Posterior vena cava (tissue), 2 donors: ENCODE results near the gene ZNF638. TPM values are rescaled to one million over a fixed set of nuclear protein-coding genes. Genes with fewer than 3 reads are reported as not detected.
A peak's percentile ranks its signal among the peaks of the same experiment; 100 is the strongest.
"Not testable (repeated sequence)": the region's sequence is repeated elsewhere in the genome, so short reads cannot be mapped to it uniquely, and the experiment has no call there.

Experiments
- DNase-seq: peaks from one replicate; pipeline ENCODE4 v3.0.0-alpha.2; 2020; ENCODE audit warnings: low spot score
- intact Hi-C, 2 donors: fragments of 100-400 bp; cut with DNase I; formaldehyde crosslinking; loops; one replicate each; pipeline versions ENCODE4 v1.14.1 to v1.14.2; 2022 to 2023
- long read RNA-seq, 2 donors: library from polyadenylated mRNA; unstranded; transcript quantifications; one replicate each; pipeline ENCODE4 v2.0.0, GENCODE V29; 2020 to 2021
- total RNA-seq, 2 donors: library from RNA; stranded (reverse); fragmentation: NEBNext Ultra II Directional; extraction: Animal tissue kit (Norgen Biotek cat#: 25700); gene quantifications; one replicate each; pipeline ENCODE4 v1.2.1, GENCODE V29; 2021
- donor health status: DM: yes; HTN: yes; CAD: no.
- donor health status: DM: yes; HTN: yes; CAD: no.

The ZNF638 gene, protein sequence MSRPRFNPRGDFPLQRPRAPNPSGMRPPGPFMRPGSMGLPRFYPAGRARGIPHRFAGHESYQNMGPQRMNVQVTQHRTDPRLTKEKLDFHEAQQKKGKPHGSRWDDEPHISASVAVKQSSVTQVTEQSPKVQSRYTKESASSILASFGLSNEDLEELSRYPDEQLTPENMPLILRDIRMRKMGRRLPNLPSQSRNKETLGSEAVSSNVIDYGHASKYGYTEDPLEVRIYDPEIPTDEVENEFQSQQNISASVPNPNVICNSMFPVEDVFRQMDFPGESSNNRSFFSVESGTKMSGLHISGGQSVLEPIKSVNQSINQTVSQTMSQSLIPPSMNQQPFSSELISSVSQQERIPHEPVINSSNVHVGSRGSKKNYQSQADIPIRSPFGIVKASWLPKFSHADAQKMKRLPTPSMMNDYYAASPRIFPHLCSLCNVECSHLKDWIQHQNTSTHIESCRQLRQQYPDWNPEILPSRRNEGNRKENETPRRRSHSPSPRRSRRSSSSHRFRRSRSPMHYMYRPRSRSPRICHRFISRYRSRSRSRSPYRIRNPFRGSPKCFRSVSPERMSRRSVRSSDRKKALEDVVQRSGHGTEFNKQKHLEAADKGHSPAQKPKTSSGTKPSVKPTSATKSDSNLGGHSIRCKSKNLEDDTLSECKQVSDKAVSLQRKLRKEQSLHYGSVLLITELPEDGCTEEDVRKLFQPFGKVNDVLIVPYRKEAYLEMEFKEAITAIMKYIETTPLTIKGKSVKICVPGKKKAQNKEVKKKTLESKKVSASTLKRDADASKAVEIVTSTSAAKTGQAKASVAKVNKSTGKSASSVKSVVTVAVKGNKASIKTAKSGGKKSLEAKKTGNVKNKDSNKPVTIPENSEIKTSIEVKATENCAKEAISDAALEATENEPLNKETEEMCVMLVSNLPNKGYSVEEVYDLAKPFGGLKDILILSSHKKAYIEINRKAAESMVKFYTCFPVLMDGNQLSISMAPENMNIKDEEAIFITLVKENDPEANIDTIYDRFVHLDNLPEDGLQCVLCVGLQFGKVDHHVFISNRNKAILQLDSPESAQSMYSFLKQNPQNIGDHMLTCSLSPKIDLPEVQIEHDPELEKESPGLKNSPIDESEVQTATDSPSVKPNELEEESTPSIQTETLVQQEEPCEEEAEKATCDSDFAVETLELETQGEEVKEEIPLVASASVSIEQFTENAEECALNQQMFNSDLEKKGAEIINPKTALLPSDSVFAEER (N-terminal part only)
- 100 to 1,000 TPM in 1 of 2 donors, 10 to 100 TPM in 1; 92.6 to 104 TPM for total RNA-seq
- long read RNA-seq, donor 1, partial matches to known transcripts, result 9 of 19 reads
- long read RNA-seq, donor 1, other reads (novel, unspliced or antisense), result 10 of 19 reads
- long read RNA-seq, donor 2, partial matches to known transcripts, result 14 of 30 reads
- long read RNA-seq, donor 2, other reads (novel, unspliced or antisense), result 16 of 30 reads

DNA sequence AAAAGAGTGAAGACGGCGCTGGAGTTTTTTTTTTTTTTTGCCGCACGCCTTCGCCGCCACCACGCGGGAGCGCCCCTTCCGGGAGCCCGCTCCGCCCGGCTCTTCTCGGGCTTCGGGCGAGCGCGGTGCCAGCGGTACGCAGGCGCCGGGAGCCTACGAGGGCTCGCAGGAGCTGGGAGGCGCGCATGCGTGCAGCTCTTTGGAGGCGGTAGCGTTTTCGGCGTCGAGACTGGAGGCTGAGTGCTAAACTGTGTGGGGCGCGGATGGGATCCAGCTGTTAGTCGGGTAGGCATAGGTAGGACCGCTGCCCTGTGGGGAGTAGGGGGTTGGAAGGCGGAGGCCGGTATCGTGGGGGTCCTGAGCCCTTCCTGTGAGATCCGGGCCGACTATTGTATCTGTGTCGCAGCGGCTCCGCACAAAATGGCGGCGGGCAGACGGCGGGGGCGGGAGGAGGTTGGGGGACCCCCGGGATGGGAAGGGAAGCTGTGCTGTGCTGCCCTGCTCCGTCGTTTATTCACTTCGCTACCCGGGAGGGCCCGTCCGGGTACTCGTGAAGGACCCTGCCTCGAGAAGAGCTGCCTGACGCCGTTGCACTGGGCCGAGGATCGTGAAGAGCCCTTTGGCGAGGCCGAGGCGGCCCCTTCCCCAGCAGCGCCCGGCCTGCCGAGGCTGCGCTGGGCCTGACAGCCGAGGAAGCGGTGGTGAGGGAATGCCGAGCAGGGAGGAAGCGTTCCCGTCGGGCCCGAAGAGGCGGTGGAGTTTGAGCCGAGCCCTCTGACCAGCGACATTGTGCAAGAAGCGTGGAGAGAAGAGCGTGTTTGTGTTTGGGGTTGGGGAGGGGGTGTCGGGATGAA, at the start of gene ZNF638:
TSS of gene ZNF638 (plus strand) at position 202 of the 854 bp plus-strand sequence. CDS start 17,173 bp downstream, outside the sequence.
- intact Hi-C loops, result no loop called here
- peak; percentile 98 for DNase-seq

DNA sequence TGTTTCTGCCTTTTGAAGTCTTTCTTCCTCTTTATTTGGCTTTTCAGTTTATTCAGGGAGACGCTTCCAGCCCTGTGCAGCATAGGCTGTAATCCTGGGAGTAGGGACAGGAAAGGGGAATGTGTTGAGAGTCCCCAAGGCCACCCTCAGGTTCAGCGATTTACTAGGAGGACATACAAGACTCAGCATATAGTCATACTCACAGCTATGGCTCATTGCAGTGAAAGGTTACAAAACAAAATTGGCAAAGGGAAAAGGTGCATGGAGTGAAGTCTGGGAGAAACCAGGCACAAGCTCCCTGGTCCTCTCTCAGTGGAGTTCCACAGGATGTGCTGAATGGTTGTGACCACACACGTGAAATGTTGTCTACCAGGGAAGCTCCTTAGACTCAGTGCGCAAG, 49.6 kb upstream of the ZNF638 start:
- DNase-seq, result no peak
- intact Hi-C loops, result loop anchor here in 1 of 2 donors (5.0 kb wide), 1 partner anchor 930 kb away; no protein-coding TSS in a partner anchor

DNA sequence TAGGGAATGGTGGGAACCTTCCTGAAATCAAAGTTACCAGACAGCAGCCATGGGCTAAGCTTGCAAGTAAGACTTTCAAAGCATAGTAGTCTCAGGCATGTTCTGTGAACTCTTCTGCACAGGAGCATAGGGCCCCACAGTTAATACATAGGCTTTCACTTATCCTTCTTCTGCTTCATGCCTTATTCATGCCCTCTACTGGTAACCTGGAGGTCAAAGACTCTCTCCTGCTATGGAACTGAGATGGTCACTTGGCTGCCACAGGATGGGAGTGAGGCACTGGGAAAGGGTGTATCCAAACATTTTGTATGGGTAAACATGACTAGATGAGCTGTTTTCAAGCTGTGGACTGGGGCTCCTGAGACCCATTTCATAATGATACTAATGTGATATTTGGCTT, 49.1 kb upstream of the ZNF638 start:
- intact Hi-C loops, result loop anchor here in 1 of 2 donors (5.0 kb wide), 1 partner anchor 930 kb away; no protein-coding TSS in a partner anchor
- DNase-seq, result no peak

DNA sequence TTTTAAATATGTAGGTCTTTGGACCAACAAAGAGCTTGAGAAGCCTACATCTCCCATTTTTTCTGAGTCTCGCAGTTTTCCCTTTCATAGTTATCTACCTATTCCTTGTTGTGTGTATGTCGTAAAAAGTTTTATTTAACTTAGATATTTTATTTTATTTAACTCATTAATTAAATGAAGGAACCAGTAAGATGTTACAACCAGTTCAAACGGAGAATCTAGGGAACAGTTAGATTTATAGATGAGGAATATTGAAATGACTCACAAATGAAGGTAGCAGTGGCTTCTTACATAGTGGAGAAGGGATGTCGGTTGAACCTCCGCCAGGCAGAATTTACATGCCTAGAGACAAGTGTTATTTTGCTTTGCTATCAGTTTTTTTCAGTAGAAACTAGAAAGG, 48.5 kb upstream of the ZNF638 start:
- no peak for DNase-seq
- intact Hi-C loops, result loop anchor here in 1 of 2 donors (5.0 kb wide), 1 partner anchor 931 kb away; no protein-coding TSS in a partner anchor

DNA sequence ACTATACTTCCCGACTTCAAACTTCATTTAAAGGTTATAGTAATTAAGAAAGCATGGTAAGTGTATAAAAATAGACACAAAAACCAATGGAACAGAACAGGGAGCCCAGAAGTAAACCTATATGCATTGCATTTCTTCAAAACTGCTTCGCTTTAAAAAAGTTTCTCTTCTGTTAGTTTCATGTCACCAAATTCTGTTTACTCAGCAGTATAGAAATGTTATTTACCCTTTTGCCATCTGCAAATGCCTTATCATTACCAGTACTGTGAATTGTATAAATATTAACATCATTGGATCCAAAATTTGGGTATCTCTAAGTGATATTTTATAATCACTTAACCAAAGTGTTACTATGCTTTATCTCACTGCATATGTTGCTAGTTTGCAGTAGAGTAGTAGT, 45.9 kb upstream of the ZNF638 start:
- intact Hi-C loops, result no loop called here
- no peak for DNase-seq

DNA sequence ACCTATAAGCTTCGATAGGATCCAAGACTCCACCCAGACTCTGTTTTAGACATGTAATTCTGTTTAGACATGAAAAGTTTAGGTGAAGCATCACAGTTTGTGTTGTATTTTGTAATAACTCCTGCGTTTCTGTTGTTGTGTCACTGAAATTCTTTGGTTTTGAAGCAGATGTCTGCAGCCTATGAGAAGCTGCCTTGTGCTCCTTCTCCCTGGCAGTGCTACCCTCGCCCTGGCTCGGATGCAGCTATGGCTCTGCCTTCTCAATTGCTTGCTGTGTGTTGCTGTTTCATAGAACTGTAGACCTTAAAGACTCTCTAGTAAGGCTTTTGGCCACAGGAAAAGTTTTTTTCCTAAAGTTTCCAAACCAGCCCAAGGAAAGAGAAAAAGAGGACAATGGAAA, 40.2 kb upstream of the ZNF638 start:
- DNase-seq, result no peak
- intact Hi-C loops, result no loop called here

DNA sequence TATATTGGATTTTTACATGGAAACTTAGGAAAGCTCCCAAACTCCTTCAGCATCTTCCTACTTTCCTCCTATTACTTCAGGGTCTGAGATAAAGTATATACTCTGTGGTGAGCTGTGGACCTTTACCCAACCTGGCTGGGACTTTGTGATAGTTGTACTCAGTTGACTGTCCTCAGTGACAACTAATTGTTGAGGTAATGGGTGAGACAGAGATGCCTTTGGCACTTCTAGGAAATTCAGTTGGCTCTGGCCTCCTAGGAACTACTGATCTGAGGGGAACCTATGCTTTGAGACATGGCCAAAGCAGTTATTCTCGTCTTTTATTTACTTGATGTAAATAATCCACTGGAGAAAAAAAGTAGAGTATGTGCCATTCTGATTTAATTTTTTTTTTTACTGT, 39.4 kb upstream of the ZNF638 start:
- intact Hi-C loops, result no loop called here

DNA sequence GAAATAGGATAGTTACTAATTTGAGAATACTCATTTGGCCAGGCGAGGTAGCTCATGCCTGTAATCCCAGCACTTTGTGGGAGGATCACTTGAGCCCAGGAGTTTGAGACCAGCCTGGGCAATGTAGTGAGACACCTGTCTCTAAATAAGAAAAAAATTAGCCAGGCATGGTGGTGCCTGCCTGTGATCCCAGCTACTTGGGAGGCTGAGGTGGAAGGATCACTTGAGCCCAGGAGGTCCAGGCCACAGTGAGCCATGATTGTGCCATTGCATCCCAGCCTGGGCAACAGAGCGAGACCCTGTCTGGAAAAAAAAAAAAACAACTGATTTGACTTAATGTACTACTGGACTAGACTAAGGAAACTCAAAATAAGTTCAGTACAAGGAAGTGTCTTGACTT, 32.7 kb upstream of the ZNF638 start:
- no peak for DNase-seq
- intact Hi-C loops, result loop anchor here in 1 of 2 donors (5.0 kb wide), 1 partner anchor 213 kb away; no protein-coding TSS in a partner anchor

More for the DNA sequence above, 39.4 kb upstream of the ZNF638 start:
- no peak for DNase-seq

DNA sequence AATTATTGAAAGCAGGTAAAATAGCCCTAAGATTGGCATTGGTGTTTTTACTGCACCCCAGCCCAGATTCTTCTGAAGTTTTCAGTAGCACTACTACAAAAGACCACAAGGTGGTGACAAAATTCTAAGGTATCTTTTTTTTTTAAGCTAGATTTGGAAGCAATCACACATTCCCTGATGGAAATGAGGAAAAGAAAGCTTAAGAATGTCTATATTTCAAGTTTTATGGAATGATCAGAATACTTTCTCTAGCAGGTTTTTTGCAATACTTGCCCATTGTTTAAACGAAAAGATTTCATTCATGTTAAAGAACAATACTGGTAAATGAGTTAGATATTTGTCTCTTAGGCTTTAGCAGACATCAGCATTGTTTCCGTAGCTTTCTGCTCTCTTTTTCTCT, 32.1 kb upstream of the ZNF638 start:
- intact Hi-C loops, result loop anchor here in 1 of 2 donors (5.0 kb wide), 1 partner anchor 213 kb away; no protein-coding TSS in a partner anchor
- DNase-seq, result no peak

DNA sequence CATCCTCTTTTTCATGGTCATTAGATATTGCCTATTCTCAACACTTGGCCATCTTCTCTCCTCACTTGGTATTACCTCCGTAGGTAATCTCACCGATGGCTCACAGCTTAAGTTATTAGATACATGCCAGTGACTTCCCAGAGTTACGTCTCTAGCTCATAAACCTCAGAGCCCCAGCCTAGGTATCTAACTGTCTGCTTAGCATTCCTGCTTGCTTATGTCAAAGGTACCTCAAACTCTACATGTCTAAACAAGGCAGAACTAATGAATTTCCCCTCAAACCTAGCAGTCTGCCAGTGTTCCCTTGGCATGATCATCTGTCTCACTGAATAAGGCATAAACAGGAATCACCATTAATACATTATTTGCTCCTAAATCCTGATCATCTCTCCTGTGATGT, 27.7 kb upstream of the ZNF638 start:
- intact Hi-C loops, result loop anchor here in 1 of 2 donors (5.0 kb wide), 1 partner anchor 203 kb away; no protein-coding TSS in a partner anchor
- no peak for DNase-seq

DNA sequence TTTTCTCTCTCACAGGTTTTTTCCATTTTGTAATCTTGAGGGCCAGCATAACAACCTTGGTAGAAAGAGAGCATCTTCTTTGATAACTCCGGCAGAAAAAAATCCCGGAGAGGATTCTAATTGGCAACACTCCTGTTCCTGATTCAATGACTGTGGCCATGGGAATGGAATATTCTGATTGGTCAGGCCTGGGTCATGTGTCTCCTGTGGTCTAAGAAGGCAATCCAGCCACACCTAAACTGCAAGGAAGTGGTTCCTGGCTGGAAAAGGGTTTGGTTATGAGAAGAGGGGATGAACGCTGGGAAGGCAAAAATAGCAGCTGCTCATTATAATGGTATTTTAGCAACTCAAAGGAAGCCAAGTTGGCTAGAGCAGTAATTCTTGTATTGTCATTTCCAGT, 24.8 kb upstream of the ZNF638 start:
- no peak for DNase-seq
- intact Hi-C loops, result no loop called here

DNA sequence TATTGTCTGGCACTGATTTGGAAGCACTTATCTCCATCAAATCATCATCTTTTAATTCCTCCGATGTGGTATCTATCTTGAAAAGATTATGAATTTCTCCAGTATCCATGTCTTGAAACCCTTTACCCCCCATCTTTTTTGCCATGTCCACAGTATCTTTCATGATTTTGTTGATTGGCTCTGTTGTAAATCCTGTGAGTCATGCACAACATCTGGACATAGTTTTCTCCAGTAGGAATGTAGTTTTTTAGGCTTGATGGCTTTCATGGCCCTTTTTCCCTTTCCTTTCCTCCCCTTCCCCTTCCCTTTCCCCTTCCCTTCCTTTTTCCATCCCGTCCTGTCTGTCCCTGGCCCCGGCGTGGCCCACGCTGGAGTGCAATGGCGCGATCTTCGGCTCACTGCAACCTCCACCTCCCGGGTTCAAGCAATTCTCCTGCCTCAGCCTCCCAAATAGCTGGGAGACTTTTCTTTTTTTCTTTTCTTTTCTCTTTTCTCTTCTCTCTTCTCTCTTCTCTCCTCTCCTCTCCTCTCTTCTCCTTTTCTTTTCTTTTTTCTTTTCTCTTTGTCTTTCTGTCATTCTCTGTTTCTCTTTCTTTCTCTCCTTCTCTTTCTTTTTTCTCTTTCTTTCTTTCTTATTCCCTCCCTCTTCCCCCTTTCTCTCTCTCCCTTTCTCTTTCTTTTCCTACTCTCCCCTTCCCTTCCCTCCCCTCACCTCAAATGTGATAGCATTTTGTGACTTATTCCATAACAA, 18.4 kb upstream of the ZNF638 start:
- DNase-seq, result no peak
- intact Hi-C loops, result no loop called here

DNA sequence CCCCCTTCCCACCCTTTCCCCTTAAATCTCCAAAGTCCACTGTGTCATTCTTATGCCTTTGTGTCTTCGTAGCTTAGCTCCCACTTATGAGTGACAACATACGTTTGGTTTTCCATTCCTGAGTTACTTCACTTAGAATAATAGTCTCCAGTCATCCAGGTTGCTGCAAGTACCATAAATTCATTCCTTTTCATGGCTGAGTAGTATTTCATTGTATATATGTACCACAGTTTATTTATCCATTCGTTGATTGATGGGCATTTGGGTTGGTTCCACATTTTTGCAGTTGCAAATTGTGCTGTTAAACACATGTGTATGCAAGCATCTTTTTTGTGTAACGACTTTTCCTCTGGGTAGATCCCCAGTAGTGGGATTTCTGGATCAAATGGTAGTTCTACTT, 14.5 kb upstream of the ZNF638 start:
- DNase-seq, result no peak
- intact Hi-C loops, result no loop called here

DNA sequence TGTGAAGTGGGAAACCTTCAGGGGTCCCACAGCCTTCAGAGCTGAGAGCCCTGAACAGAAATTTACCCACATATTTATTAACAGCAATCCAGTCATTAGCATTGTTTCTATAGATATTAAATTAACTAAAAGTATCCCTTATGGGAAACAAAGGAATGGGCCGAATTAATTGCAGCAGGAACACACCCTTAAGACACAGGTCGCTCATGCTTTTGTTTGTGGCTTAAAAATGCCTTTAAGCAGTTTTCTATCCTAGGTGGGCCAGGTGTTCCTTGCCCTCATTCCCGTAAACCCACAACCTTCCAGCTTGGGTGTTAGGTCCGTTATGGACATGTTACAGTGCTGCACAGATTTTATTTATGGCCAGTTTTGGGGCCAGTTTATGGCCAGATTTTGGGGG, 13.7 kb upstream of the ZNF638 start:
- intact Hi-C loops, DNase-seq: not testable (repeated sequence)

DNA sequence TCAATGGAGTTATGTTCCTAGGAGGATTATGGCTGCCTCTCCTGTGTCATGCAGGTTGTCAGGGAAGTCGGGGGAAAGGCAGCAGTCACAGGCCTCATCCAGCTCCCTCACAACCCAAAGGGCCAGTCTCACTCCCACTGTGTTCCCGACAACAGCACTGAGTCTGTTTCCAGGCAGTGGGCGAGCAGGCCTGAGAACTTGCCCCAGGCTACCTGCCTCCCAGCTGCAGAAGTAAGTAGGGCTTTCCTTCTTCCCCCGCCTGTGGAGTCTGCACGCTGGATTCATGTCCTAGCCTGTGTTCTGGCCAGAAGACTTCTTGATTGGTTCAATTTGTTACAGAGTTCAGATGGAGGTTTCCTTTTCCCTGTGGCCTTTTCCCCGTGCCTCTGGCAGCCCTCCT, 8.2 kb upstream of the ZNF638 start:
- no peak for DNase-seq
- intact Hi-C loops, result no loop called here

DNA sequence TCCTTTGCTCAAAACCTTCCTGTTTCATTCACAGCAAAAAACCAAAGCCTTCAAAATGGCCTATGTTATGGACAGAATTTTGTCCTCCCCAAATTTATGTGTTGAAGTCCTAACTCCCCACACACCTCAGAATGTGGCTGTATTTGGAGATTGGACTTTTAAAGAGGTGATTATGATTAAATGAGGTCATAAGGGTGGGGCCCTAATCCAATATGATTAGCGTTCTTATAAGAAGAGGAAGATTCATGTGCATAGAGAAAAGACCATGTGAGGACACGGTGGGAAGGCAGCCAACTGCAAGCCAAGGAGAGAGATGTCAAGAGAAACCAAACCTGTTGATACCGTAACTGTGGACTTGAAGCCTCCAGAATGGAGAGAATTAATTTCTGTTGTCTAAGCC, 4.6 kb upstream of the ZNF638 start:
- DNase-seq, result no peak
- intact Hi-C loops, result no loop called here

DNA sequence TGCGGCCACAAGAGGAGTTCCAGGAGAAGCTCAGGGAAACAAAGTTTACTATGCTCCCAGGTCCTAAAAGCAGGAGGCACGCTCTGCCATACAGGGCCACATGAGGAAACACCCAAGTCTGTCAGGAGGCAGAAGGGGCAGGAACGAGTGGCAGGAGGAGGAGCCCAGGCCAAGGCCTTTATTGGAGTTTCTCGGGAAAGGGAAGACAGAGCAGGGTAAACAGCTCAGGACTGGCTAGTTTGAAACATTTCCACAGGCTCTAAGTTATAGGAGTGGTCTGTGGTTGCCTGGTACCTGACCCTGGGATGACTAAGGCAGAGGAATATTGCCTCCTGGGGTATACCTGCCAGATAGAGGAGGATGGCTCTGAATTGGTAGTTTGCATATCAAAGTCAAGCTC, 3.7 kb upstream of the ZNF638 start:
- intact Hi-C loops, result no loop called here
- DNase-seq, result no peak
